GM19395 (cell line): ENCODE data around the gene APH1A.
A peak's percentile ranks its signal among the peaks of the same experiment; 100 is the strongest.
"Not testable (repeated sequence)": the region's sequence is repeated elsewhere in the genome, so short reads cannot be mapped to it uniquely, and the experiment has no call there.

ENCODE experiments used
- ATAC-seq: cut with Tn5 transposase; IDR thresholded peaks from one replicate; pipeline ENCODE4 v1.9.1; 2021; ENCODE audit warnings: mild to moderate bottlenecking, moderate library complexity; ENCODE audit not compliant: unreplicated experiment

The APH1A gene

GRCh38 chr1:150234566-150235293 lies 34.1 kb downstream of the APH1A start:
- peak; percentile 50 for ATAC-seq

GRCh38 chr1:150234309-150234565 lies 34.6 kb downstream of the APH1A start:
- ATAC-seq, result no peak

GRCh38 chr1:150233359-150234308 lies 35.2 kb downstream of the APH1A start:
- no peak for ATAC-seq

GRCh38 chr1:150232921-150233320 lies 35.9 kb downstream of the APH1A start:
- not testable (repeated sequence) for ATAC-seq

- not testable (repeated sequence) for ATAC-seq
These were observed 40.6 kb downstream of the APH1A start for GRCh38 chr1:150228246-150228645.

GRCh38 chr1:150227228-150227627 lies 41.6 kb downstream of the APH1A start:
- no peak for ATAC-seq

GRCh38 chr1:150226486-150226885 lies 42.3 kb downstream of the APH1A start:
- ATAC-seq, result no peak

GRCh38 chr1:150225546-150225945 lies 43.3 kb downstream of the APH1A start:
- no peak for ATAC-seq

GRCh38 chr1:150224983-150225382 lies 43.8 kb downstream of the APH1A start:
- no peak for ATAC-seq

- no peak for ATAC-seq
These were observed 47.3 kb downstream of the APH1A start for GRCh38 chr1:150221552-150221951.

GRCh38 chr1:150215855-150216254 lies 53.0 kb downstream of the APH1A start:
- ATAC-seq, result not testable (repeated sequence)
